MM.1S (cell line): ENCODE results near the gene CDH12.

Source experiments
- DNase-seq: peaks from one replicate; pipeline ENCODE4 v3.0.0-alpha.2; 2015
- H2AFZ ChIP-seq: fragments of 300-600 bp; sonication (generic); 2 replicates; pipeline ENCODE4 v1.6.0; 2016; ENCODE audit warnings: antibody characterized with exemption, low read length
- H3F3A ChIP-seq: fragments of 300-600 bp; sonication (generic); 2 replicates; pipeline ENCODE4 v1.6.1; 2016; ENCODE audit warnings: mild to moderate bottlenecking, antibody characterized with exemption, low read length, moderate library complexity, mixed read lengths; ENCODE audit not compliant: insufficient read depth
- H3K27ac ChIP-seq: fragments of 300-600 bp; sonication (generic); 2 replicates; pipeline ENCODE4 v1.5.1; 2016; ENCODE audit warnings: mild to moderate bottlenecking, low read length
- H3K27me3 ChIP-seq: fragments of 300-600 bp; sonication (generic); replicated peaks from 2 replicates; pipeline ENCODE4 v1.6.0; 2016; ENCODE audit warnings: low read length; ENCODE audit not compliant: insufficient read depth
- H3K36me3 ChIP-seq: fragments of 300-600 bp; sonication (generic); replicated peaks from 2 replicates; pipeline ENCODE4 v1.6.1; 2016; ENCODE audit warnings: mild to moderate bottlenecking, low read length, mixed read lengths; ENCODE audit not compliant: insufficient read depth
- H3K4me1 ChIP-seq: fragments of 300-600 bp; sonication (generic); 2 replicates; pipeline ENCODE4 v1.6.1; 2016; ENCODE audit warnings: low read length, mixed read lengths
- H3K4me2 ChIP-seq: fragments of 300-600 bp; sonication (generic); 2 replicates; pipeline ENCODE4 v1.6.0; 2016; ENCODE audit warnings: low read depth, low read length
- H3K4me3 ChIP-seq: fragments of 300-600 bp; sonication (generic); 2 replicates; pipeline ENCODE4 v1.5.1; 2016; ENCODE audit warnings: low read length, mixed read lengths
- H3K79me2 ChIP-seq: fragments of 300-600 bp; sonication (generic); 2 replicates; pipeline ENCODE4 v1.6.1; 2016; ENCODE audit warnings: mixed run types, low read length, mixed read lengths
- H3K9ac ChIP-seq: fragments of 300-600 bp; sonication (generic); 2 replicates; pipeline ENCODE4 v1.6.1; 2016; ENCODE audit warnings: low read length, mixed read lengths
- H3K9me2 ChIP-seq: fragments of 300-600 bp; sonication (generic); replicated peaks from 2 replicates; pipeline ENCODE4 v1.6.1; 2016; ENCODE audit warnings: mild to moderate bottlenecking, low read length, mixed read lengths; ENCODE audit not compliant: insufficient read depth
- H3K9me3 ChIP-seq: fragments of 300-600 bp; sonication (generic); replicated peaks from 2 replicates; pipeline ENCODE4 v1.6.1; 2016; ENCODE audit warnings: mild to moderate bottlenecking, low read length, mixed read lengths; ENCODE audit not compliant: insufficient read depth
- H4K20me1 ChIP-seq: fragments of 300-600 bp; sonication (generic); 2 replicates; pipeline ENCODE4 v1.6.1; 2016; ENCODE audit warnings: mild to moderate bottlenecking, low read length, moderate library complexity, mixed read lengths; ENCODE audit not compliant: insufficient read depth
- EZH2 ChIP-seq: fragments of 300-600 bp; sonication (generic); optimal IDR thresholded peaks from 2 replicates; pipeline ENCODE3; 2017; ENCODE audit warnings: low read depth, mild to moderate bottlenecking, antibody characterized with exemption, low read length, mixed read lengths
- EZH2phosphoT487 ChIP-seq: fragments of 300-600 bp; sonication (generic); IDR thresholded peaks from 2 replicates; pipeline ENCODE4 v1.6.1; 2018; ENCODE audit warnings: antibody characterized with exemption, low read length
- TF ChIP-seq, protein P1 (sequence below): fragments of 300-600 bp; sonication (generic); IDR thresholded peaks from 2 replicates; pipeline ENCODE4 v1.5.1; 2016; ENCODE audit warnings: antibody characterized with exemption, low read length, mixed read lengths

CDH12 gene

DNA sequence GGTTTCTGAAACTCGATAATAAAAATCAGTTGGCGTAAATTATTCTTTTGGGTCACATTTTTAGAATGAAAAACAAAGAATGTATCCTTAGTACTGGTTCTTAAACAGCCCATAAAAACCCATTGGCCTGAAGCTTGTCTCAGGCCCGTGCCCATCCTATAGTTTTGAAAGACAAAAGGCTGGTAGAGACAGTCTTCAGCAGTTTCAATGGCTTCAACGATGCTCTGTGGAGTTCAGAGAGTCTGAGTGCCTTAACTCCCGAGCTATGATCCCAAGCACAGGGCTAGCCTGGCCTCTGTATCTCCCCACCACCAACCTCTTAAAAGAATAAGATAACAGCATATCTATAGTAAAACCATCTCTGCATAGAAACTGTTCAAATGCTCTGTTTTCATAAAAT is 595.0 kb downstream of the CDH12 start:
- H3K27me3 ChIP-seq: no peaks in the 10 kb centered on the region
- H2AFZ ChIP-seq: no peak overlapping the region
- H3K4me3 ChIP-seq: no peak overlapping the region
- no peaks in the 10 kb centered on the region for H3K9me2 ChIP-seq
- no peaks in the 10 kb centered on the region for H3K79me2 ChIP-seq
- no peaks in the 10 kb centered on the region for H3K9me3 ChIP-seq
- H4K20me1 ChIP-seq: no peaks in the 10 kb centered on the region
- no peak overlapping the region for H3K27ac ChIP-seq
- H3K9ac ChIP-seq: no peak overlapping the region
- no peak overlapping the region for H3K4me2 ChIP-seq
- H3K36me3 ChIP-seq: no peaks in the 10 kb centered on the region
- DNase-seq: no peak
- H3K4me1 ChIP-seq: no peaks in the 10 kb centered on the region
- H3F3A ChIP-seq: no peaks in the 10 kb centered on the region
- TF ChIP-seq, protein P1, sequence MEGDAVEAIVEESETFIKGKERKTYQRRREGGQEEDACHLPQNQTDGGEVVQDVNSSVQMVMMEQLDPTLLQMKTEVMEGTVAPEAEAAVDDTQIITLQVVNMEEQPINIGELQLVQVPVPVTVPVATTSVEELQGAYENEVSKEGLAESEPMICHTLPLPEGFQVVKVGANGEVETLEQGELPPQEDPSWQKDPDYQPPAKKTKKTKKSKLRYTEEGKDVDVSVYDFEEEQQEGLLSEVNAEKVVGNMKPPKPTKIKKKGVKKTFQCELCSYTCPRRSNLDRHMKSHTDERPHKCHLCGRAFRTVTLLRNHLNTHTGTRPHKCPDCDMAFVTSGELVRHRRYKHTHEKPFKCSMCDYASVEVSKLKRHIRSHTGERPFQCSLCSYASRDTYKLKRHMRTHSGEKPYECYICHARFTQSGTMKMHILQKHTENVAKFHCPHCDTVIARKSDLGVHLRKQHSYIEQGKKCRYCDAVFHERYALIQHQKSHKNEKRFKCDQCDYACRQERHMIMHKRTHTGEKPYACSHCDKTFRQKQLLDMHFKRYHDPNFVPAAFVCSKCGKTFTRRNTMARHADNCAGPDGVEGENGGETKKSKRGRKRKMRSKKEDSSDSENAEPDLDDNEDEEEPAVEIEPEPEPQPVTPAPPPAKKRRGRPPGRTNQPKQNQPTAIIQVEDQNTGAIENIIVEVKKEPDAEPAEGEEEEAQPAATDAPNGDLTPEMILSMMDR: no peak
- TF ChIP-seq EZH2phosphoT487 (no peak), EZH2 (no peak)

DNA sequence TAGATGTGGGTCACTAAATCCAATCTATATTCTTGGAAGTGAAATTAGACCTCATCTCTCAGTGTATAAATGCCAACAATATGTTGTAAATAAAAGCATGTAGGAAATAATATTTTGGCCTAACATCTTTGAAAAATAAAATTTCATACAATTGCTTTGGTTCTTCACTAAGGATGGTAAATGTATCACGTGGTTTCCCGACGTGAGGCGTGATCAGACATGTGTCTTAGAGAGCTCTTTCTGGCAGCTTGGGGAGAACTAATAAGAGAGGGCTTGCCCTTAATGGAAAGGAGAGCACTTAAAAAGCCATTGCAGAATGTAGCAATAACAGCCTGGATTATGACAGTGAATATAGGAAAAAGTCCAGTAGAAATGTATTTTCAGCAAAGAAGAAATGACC is 602.6 kb downstream of the CDH12 start:
- Histone ChIP-seq H3K9ac (no peak overlapping the region), H3K9me3 (no peaks in the 10 kb centered on the region), H3K27ac (no peak overlapping the region), H4K20me1 (no peaks in the 10 kb centered on the region), H3K4me3 (no peak overlapping the region), H3K4me2 (no peak overlapping the region), H3K9me2 (no peaks in the 10 kb centered on the region), H3F3A (no peaks in the 10 kb centered on the region), H3K27me3 (no peaks in the 10 kb centered on the region), H3K4me1 (no peaks in the 10 kb centered on the region), H3K79me2 (no peaks in the 10 kb centered on the region), H2AFZ (no peak overlapping the region), H3K36me3 (no peaks in the 10 kb centered on the region)
- TF ChIP-seq, protein P1: no peak
- TF ChIP-seq EZH2phosphoT487 (no peak), EZH2 (no peak)
- DNase-seq: no peak

DNA sequence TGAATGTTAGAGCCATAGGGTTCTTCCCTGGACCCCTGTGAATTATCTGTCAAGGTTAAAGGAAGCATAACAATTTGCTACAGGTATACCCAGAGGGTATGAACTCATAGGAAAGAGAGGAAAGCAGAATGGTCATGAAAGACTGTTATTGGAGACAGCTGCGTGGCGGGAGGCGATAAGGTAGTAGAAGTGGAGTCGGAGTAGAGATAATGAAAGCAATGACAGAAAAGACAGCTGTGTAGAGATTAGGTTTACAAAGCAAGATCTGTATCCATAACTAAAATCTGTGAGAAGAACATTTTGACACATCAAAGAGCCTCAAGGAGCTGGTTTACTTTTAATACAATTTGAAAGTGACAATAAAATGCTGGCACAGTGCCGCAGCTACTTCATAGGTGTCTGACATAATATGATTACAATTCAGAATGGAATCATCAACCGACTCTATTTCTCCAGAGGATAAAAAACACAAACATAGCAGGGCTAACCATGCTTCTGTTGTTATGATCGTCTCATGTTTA is 603.9 kb downstream of the CDH12 start:
- H3F3A ChIP-seq: no peaks in the 10 kb centered on the region
- H3K4me2 ChIP-seq: no peak overlapping the region
- no peaks in the 10 kb centered on the region for H3K36me3 ChIP-seq
- H3K9me2 ChIP-seq: no peaks in the 10 kb centered on the region
- H3K9me3 ChIP-seq: no peaks in the 10 kb centered on the region
- no peaks in the 10 kb centered on the region for H3K27me3 ChIP-seq
- H2AFZ ChIP-seq: no peak overlapping the region
- H3K9ac ChIP-seq: no peak overlapping the region
- no peak for DNase-seq
- TF ChIP-seq EZH2phosphoT487 (no peak), EZH2 (no peak)
- TF ChIP-seq, protein P1: no peak
- H3K79me2 ChIP-seq: no peaks in the 10 kb centered on the region
- H3K27ac ChIP-seq: no peak overlapping the region
- no peaks in the 10 kb centered on the region for H4K20me1 ChIP-seq
- H3K4me1 ChIP-seq: no peaks in the 10 kb centered on the region
- H3K4me3 ChIP-seq: no peak overlapping the region
